Activated T-cell treated with anti-CD3 and anti-CD28 coated beads, Interleukin-2, amount 50 U/mL, for 24 hours (primary cell): Measurements from ENCODE around the gene INSYN1.

Experiments
- DNase-seq: peaks from one replicate; pipeline ENCODE4 v3.0.0-alpha.2; 2020
- H3K27ac Mint-ChIP-seq: 2 replicates; pipeline ENCODE4 v1.8.0; 2020; ENCODE audit warnings: mild to moderate bottlenecking, mixed read lengths
- H3K27me3 Mint-ChIP-seq: 2 replicates; pipeline ENCODE4 v1.8.0; 2020; ENCODE audit warnings: mixed read lengths
- H3K36me3 Mint-ChIP-seq: 2 replicates; pipeline ENCODE4 v1.8.0; 2020; ENCODE audit warnings: low read depth, mixed read lengths
- H3K4me1 Mint-ChIP-seq: 2 replicates; pipeline ENCODE4 v1.8.0; 2020; ENCODE audit warnings: low read depth, mixed read lengths
- H3K4me3 Mint-ChIP-seq: 2 replicates; pipeline ENCODE4 v1.8.0; 2020; ENCODE audit warnings: mild to moderate bottlenecking, moderate library complexity, mixed read lengths
- H3K9me3 Mint-ChIP-seq: 2 replicates; pipeline ENCODE4 v1.8.0; 2020; ENCODE audit warnings: mixed read lengths

INSYN1 gene

DNA sequence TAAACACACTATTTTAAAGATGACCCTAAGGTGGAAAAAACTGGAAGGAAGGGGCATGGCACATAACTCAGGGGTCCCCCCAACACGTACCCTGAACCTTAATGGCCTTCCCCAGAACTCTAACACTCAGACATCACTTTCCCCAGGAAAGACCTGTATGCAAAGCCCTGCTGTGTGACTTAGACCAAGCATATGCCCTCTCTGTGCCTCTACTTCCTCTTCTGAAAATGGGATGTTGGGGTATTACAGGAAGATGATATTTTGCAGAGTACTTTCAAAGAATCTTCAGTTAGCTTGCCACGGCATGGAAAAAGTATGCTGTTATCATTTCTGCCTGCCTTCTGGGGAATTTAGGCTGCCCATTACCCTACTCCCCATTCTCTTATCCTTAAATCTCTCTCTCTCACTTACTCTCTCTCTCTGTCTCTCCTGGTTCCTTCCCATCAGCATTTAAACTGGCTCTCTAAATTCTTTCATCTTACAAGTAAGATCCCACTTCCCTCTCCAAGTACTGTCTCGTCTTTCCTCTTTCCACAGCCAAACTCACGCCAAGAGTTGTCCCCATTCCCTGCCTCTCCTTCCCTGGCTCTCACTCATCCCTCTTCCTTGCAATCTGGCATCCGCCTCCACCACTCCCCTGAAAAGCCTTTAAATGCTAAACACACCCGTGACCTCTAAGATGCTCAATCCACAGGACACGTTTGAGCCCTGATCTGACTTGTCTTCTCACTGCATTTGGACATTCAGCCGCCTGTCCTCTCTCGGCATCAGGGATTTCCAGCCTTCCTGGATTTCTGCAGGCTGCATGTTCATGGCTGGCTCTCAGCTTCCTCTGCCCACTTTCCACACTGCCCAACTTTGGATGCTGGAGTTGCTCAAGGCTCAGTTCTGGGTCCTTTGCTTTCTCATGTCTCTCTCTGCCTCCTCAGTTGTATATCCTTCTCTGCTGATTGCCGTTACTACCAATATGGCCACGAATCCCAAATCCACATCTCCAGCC lies 7.5 kb upstream of the INSYN1 start:
- H3K27me3 Mint-ChIP-seq: peaks cover 6% of the 10 kb centered on the region
- H3K36me3 Mint-ChIP-seq: no peaks in the 10 kb centered on the region
- no peaks in the 10 kb centered on the region for H3K4me1 Mint-ChIP-seq
- DNase-seq: no peak
- no peak overlapping the region for H3K4me3 Mint-ChIP-seq
- no peak overlapping the region for H3K27ac Mint-ChIP-seq
- no peaks in the 10 kb centered on the region for H3K9me3 Mint-ChIP-seq

DNA sequence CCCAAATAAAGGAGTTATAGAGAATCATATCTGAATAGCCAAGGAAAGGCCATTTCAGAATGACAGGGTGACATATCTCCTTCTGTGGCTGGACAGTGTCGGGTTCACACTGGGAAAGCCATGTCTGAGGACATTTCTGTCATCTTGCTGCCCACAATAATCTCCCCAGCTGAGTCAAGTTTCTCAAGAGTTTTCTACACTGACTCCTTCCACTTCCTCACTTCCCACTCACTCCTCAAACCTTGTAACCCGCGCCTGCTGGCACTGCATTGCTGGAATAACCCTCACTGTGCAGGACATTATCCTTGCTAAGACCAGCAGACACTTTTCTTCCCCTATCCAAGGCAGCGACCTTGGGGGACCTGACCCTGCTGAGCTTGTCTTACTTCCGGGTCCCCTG lies 5.3 kb upstream of the INSYN1 start:
- peaks cover 2% of the 10 kb centered on the region for H3K4me1 Mint-ChIP-seq
- no peaks in the 10 kb centered on the region for H3K9me3 Mint-ChIP-seq
- no peak overlapping the region for H3K27ac Mint-ChIP-seq
- H3K36me3 Mint-ChIP-seq: no peaks in the 10 kb centered on the region
- DNase-seq: no peak
- H3K27me3 Mint-ChIP-seq: peaks cover 15% of the 10 kb centered on the region
- no peak overlapping the region for H3K4me3 Mint-ChIP-seq

- H3K9me3 Mint-ChIP-seq: no peaks in the 10 kb centered on the region
- H3K36me3 Mint-ChIP-seq: no peaks in the 10 kb centered on the region
- H3K27me3 Mint-ChIP-seq: peaks cover 16% of the 10 kb centered on the region
- H3K4me1 Mint-ChIP-seq: peaks cover 2% of the 10 kb centered on the region
- no peak overlapping the region for H3K27ac Mint-ChIP-seq
- no peak overlapping the region for H3K4me3 Mint-ChIP-seq
- DNase-seq: no peak
Observed at GRCh38 chr15:73757571-73757970, 4.4 kb upstream of the INSYN1 start.

DNA sequence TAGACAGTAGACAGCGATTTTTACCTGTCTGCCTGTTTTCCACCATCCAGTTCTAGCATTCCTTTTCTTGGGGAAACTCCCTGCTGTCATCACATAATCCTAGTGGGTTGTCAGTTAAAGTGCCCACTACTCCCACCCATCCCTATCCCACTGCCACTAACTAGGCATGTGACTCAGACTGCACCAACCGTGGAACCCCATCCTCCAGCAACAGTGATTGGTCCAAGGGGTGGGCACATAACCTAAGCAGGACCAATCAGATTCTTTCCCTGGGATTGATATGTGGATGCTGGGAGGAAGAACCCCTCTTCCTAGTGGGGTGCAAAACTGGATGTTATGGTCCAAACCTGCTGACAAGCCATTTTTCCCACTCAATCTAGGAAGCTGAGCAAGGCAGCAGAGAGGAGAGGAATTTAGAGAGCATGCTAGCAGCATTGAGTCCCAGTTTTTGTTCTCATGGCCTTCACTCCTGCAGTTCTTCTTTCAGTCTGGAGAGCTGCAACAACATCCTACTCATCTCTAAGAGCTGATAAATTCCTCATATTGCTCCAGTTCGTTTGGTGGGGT lies 3.9 kb upstream of the INSYN1 start:
- Mint-ChIP-seq H3K27ac (no peak overlapping the region), H3K4me3 (no peak overlapping the region), H3K36me3 (no peaks in the 10 kb centered on the region), H3K4me1 (peaks cover 2% of the 10 kb centered on the region), H3K27me3 (peaks cover 16% of the 10 kb centered on the region), H3K9me3 (no peaks in the 10 kb centered on the region)
- DNase-seq: no peak

- H3K4me3 Mint-ChIP-seq: no peak overlapping the region
- no peak for DNase-seq
- H3K27ac Mint-ChIP-seq: no peak overlapping the region
- peaks cover 3% of the 10 kb centered on the region for H3K4me1 Mint-ChIP-seq
- no peaks in the 10 kb centered on the region for H3K9me3 Mint-ChIP-seq
- H3K36me3 Mint-ChIP-seq: no peaks in the 10 kb centered on the region
- peaks cover 19% of the 10 kb centered on the region for H3K27me3 Mint-ChIP-seq
Observed at GRCh38 chr15:73756390-73756789, 3.2 kb upstream of the INSYN1 start.

DNA sequence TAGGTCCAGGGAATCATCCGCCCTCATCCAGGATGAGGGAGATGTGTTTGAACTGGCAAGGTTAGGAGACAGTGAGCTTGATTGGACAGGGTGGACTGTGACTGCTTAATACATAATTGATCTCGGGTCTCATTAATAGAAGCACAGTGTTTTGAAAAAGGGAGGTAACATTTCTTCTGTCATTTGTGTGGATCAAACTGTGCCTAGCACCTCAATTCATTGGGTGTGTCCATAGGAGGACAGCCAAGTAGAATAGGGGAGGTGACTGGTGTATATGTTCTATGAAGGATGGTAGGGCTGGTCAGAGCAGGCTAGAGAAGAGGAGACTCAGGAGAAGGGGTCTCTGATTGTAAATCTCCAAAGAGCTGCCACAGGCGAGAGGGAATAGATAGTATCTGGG lies 2.8 kb upstream of the INSYN1 start:
- Mint-ChIP-seq H3K9me3 (no peaks in the 10 kb centered on the region), H3K27me3 (peaks cover 22% of the 10 kb centered on the region), H3K36me3 (no peaks in the 10 kb centered on the region), H3K27ac (no peak overlapping the region), H3K4me1 (peaks cover 4% of the 10 kb centered on the region), H3K4me3 (no peak overlapping the region)
- DNase-seq: no peak

- Mint-ChIP-seq H3K4me3 (no peak overlapping the region), H3K36me3 (no peaks in the 10 kb centered on the region), H3K27me3 (peaks cover 27% of the 10 kb centered on the region), H3K27ac (no peak overlapping the region), H3K4me1 (peaks cover 4% of the 10 kb centered on the region), H3K9me3 (no peaks in the 10 kb centered on the region)
- no peak for DNase-seq
Observed at GRCh38 chr15:73755481-73755880, 2.3 kb upstream of the INSYN1 start.

DNA sequence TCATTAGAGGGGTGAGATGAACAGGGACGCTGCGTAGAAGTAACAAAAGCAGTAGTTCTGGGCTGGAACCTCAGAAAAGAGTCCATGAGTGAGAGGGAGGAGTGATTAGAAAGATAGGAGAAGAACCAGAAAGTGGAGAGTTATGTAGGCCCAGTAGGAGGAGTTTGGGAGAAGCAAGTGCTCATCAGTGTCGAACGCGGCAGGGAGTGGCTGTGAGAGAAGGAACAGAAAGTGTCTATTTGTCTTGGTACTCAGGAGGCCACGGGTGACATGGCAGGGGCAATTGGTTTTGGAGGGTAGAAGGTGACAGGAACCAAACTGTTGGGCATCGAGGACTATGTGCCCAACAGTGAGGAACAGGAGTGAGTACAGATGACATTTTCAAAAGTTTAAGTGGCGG lies 1.3 kb upstream of the INSYN1 start:
- DNase-seq: no peak
- no peak overlapping the region for H3K27ac Mint-ChIP-seq
- H3K4me3 Mint-ChIP-seq: no peak overlapping the region
- H3K4me1 Mint-ChIP-seq: peaks cover 4% of the 10 kb centered on the region
- H3K27me3 Mint-ChIP-seq: peaks cover 37% of the 10 kb centered on the region
- H3K9me3 Mint-ChIP-seq: no peaks in the 10 kb centered on the region
- H3K36me3 Mint-ChIP-seq: no peaks in the 10 kb centered on the region

DNA sequence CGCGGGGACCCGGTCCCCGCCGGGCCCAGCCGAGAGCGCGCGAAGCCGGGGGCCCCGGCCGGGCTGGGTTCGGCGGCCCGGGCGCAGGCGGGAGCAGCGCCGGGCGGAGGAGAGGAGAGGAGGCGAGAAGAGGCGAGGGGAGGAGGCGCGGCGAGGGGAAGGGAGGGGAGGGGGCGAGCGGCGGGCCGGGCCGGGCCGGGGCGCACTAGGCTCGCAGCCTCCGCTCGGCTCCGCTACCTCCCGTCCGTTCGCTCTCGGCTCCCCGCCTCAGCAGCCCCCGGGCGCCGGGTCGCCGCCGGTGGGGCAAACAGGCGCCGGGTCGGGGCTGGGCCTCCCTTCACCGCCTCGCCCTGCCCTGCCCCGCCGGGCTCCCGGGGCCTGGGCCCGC lies 351 bp downstream of the INSYN1 start:
- Mint-ChIP-seq H3K36me3 (no peaks in the 10 kb centered on the region), H3K27me3 (peaks cover 52% of the 10 kb centered on the region), H3K4me1 (peaks cover 4% of the 10 kb centered on the region), H3K27ac (no peak overlapping the region), H3K9me3 (no peaks in the 10 kb centered on the region), H3K4me3 (no peak overlapping the region)
- no peak for DNase-seq

DNA sequence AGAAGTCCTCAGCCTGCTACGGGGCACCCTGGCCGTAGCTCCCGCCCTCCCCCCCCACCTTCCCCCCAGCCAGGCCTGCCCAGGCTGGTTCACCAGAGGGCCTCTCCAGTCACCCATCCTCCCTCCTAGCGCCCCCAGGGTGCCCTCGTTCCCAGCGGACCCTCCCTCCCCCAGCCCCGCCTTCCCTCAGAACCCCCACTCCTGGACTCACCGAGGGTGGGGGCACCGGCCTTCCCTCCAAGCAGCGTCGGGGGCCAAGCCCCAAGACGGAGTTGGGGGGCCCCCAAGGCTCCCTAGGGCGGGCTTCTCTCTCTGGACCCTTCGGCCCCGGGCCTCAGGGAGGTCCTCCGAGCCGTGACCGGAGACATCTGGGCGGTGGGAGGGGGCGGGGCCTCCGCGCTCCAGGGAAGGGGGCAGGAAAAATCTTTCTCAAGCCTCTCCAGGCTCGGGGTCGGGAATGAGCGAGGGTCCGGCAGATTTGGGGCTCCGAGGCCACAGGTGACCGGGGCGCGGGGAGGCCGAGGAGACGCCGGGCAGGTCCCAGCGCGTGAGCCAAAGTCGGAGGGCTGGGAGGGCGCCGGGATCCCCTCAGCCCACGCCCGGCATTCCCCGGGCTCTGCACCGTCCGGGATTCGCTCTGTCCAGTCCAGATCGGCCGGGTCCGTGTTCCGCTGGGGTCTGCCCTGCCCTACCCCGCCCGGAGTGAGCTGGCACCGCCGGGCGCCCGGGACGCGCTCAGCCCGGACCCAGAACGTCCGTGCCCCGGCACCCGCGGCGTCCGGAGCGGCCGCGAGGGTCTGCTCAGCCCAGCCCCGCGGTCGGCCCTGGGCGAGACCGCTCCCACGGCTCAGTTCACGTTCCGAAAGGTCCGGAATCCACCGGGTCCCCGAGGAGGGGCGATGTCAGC lies 999 bp downstream of the INSYN1 start:
- no peaks in the 10 kb centered on the region for H3K9me3 Mint-ChIP-seq
- no peak overlapping the region for H3K4me3 Mint-ChIP-seq
- no peaks in the 10 kb centered on the region for H3K36me3 Mint-ChIP-seq
- peaks cover 4% of the 10 kb centered on the region for H3K4me1 Mint-ChIP-seq
- H3K27me3 Mint-ChIP-seq: peaks cover 57% of the 10 kb centered on the region
- H3K27ac Mint-ChIP-seq: no peak overlapping the region
- no peak for DNase-seq

DNA sequence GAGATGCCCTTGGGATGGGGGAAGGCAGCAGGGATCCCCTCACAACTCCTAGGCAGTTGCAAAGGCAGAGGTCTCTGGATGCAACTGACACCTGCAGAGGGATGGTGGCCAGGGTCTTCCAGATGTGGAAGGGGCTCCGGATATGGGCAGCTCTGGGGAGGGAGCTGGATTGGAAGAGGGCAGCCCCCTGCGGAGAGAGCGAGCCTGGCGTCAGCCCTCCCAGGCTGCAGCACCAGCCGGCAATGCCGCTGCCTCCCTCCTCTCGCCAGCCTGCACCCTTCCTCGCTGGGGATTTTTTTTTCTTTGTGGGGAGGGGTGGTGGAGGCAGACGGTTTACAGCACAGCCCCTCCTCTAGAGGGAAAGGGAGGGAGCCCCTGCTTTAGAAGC lies 1.6 kb downstream of the INSYN1 start:
- Mint-ChIP-seq H3K4me3 (no peak overlapping the region), H3K27ac (no peak overlapping the region), H3K27me3 (peaks cover 61% of the 10 kb centered on the region), H3K4me1 (peaks cover 4% of the 10 kb centered on the region), H3K36me3 (no peaks in the 10 kb centered on the region), H3K9me3 (no peaks in the 10 kb centered on the region)
- no peak for DNase-seq

GRCh38 chr15:73750951-73751350 lies 2.2 kb downstream of the INSYN1 start:
- no peaks in the 10 kb centered on the region for H3K36me3 Mint-ChIP-seq
- no peak overlapping the region for H3K27ac Mint-ChIP-seq
- H3K4me1 Mint-ChIP-seq: peaks cover 4% of the 10 kb centered on the region
- DNase-seq: no peak
- H3K4me3 Mint-ChIP-seq: no peak overlapping the region
- peaks cover 65% of the 10 kb centered on the region for H3K27me3 Mint-ChIP-seq
- H3K9me3 Mint-ChIP-seq: no peaks in the 10 kb centered on the region

DNA sequence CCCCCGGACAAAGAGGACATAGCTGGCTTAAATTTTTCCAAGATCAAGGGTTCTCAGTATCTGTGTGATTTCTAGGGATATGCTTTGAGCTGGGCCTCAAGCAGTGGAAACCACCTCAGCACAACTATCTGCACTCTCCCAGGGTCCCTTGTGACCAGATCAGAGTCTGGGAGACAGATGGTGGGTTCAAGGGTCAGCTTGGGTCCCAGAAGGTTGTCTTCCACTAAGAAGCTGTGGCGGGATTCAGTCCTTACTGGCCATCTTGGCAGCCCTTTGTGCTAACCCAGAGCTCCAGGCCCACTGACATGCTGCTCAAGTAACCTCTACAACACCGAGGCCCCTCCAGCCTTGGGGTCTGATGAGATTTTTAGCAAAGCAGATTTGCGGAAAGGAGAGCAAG lies 2.7 kb downstream of the INSYN1 start:
- Mint-ChIP-seq H3K4me1 (peaks cover 4% of the 10 kb centered on the region), H3K9me3 (no peaks in the 10 kb centered on the region), H3K4me3 (no peak overlapping the region), H3K36me3 (no peaks in the 10 kb centered on the region), H3K27me3 (peaks cover 66% of the 10 kb centered on the region), H3K27ac (no peak overlapping the region)
- no peak for DNase-seq

DNA sequence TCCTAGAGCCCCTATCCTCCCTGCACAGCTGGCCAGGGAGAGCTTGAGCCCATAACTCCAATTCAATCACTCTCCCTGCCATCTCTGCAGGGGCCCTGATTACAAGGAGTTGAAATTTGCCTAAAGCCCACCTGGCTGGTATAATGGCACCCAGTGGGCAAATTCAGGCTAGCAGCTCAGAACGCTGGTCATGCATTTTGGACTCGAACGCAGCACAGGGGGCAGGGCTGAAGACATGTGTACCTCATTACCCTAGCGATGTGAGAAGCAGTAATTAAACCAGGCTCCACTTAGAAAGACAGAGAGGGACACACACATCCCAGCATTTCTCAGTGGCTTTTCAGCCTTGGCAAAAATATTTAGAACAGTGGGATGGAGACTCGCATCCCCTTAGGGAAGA lies 3.2 kb downstream of the INSYN1 start:
- no peaks in the 10 kb centered on the region for H3K36me3 Mint-ChIP-seq
- peaks cover 69% of the 10 kb centered on the region for H3K27me3 Mint-ChIP-seq
- no peak overlapping the region for H3K27ac Mint-ChIP-seq
- H3K9me3 Mint-ChIP-seq: no peaks in the 10 kb centered on the region
- no peak overlapping the region for H3K4me3 Mint-ChIP-seq
- H3K4me1 Mint-ChIP-seq: peaks cover 4% of the 10 kb centered on the region
- no peak for DNase-seq
